ENCODE measurements around the gene RGL2.

Gene RGL2

DNA sequence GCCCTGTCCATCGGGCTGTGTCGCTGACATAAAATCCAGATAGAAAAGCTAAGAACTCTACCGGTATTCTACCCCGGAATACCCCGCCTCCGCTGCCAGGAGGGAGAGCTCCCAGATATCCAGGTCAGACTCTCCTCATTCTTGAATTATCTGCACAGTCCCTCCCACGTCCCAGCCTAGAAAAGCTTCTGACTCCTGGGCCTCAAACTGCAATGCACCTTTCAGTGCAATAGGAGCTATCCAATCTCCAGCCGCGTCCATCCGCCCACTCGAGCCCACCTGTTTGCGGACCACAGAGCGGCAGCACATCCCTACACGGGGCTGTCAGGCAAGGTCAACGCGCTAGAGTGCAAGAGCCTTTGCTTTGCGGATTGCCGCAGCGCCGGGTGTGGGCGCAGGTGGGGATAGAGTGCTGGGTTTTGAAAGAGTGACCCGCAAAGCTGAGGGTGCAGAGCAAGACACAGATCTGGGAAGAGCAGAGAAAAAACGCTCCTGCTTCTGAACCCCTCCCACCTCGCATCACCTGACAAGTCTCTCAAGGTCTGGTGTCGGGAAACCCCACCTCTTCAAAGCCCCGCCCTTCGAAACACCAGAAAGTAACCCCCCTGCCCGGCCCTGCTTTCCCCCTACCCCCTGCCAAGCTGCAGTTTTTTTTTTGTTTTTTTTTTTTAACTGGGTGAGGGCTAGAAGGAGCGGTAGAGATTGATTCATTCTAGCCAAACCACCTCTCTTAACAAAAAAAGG, 13.8 kb upstream of the RGL2 start:
- Mint-ChIP-seq H3K27me3 (no peaks in the 10 kb centered on the region), H3K9me3 (no peaks in the 10 kb centered on the region), H3K4me1 (peaks cover 65% of the 10 kb centered on the region), H3K4me3 (peak overlapping the region; percentile 95), H3K27ac (peak overlapping the region; percentile 97), H3K36me3 (ENCODE audit: low read depth) (peaks cover 29% of the 10 kb centered on the region)
- peak; percentile 79 for DNase-seq
- ATAC-seq = peak; percentile 34

DNA sequence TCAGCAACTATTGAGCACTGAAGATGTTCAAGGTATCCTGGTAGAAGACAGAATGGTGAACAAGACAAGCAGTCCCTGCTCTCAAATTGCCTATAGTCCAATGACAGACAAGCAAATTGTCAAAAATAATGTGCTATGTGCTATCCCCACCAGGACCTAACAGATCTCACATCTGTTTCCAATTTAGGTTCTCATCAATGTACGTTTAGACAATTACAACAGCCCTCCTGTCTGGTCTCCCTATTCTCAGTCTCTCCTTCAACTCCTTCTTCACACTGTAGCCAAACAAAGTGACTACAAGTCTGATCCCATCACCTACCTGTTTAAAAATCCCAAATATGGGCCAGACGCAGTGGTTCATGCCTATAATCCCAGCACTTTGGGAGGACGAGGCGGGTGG, 7.6 kb upstream of the RGL2 start:
- H3K36me3 Mint-ChIP-seq (ENCODE audit: low read depth) = peaks cover 51% of the 10 kb centered on the region
- no peaks in the 10 kb centered on the region for H3K27me3 Mint-ChIP-seq
- ATAC-seq (no peak), DNase-seq (no peak)
- H3K4me1 Mint-ChIP-seq = peaks cover 46% of the 10 kb centered on the region
- no peaks in the 10 kb centered on the region for H3K9me3 Mint-ChIP-seq
- peak overlapping the region; percentile 52 for H3K27ac Mint-ChIP-seq
- no peak overlapping the region for H3K4me3 Mint-ChIP-seq

DNA sequence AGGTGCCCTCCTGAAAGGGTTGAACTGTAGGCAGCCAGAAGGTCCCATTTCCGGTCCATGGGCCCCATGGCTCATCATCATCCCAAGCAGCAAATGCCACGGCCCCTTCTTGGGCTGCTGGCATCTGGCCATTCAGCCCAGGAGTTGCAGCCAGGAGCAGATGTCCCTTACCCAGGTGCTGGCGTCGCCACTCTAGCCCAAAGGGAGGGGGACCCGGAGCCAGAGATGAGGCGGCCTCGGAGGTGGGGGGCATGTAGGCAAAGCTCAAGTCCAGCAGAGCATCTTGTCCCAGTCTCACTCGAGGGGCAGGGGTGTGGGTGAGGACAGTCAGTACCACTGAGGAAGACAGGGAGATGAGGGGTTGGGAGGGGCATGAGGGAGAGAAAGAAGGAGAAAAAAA, 6.3 kb upstream of the RGL2 start:
- Mint-ChIP-seq H3K4me1 (peaks cover 51% of the 10 kb centered on the region), H3K27ac (peak overlapping the region; percentile 52)
- ATAC-seq = no peak

GRCh38 chr6:33304216-33304615, 5.5 kb upstream of the RGL2 start:
- Mint-ChIP-seq H3K4me3 (no peak overlapping the region), H3K27me3 (no peaks in the 10 kb centered on the region), H3K27ac (peak overlapping the region; percentile 87), H3K4me1 (peaks cover 58% of the 10 kb centered on the region), H3K36me3 (ENCODE audit: low read depth) (peaks cover 55% of the 10 kb centered on the region), H3K9me3 (no peaks in the 10 kb centered on the region)
- ATAC-seq = no peak
- no peak for DNase-seq

More for the DNA sequence above, 6.3 kb upstream of the RGL2 start:
- no peak overlapping the region for H3K4me3 Mint-ChIP-seq
- DNase-seq = no peak
- H3K36me3 Mint-ChIP-seq (ENCODE audit: low read depth) = peaks cover 51% of the 10 kb centered on the region
- no peaks in the 10 kb centered on the region for H3K27me3 Mint-ChIP-seq
- no peaks in the 10 kb centered on the region for H3K9me3 Mint-ChIP-seq

GRCh38 chr6:33301877-33302276, 3.1 kb upstream of the RGL2 start:
- Mint-ChIP-seq H3K9me3 (no peaks in the 10 kb centered on the region), H3K4me1 (peaks cover 54% of the 10 kb centered on the region), H3K36me3 (ENCODE audit: low read depth) (peaks cover 47% of the 10 kb centered on the region), H3K27ac (no peak overlapping the region), H3K4me3 (peak overlapping the region; percentile 3), H3K27me3 (no peaks in the 10 kb centered on the region)
- DNase-seq = no peak
- no peak for ATAC-seq

GRCh38 chr6:33299237-33299944, 649 bp upstream of the RGL2 start:
- Mint-ChIP-seq H3K27me3 (no peaks in the 10 kb centered on the region), H3K9me3 (no peaks in the 10 kb centered on the region), H3K27ac (peak overlapping the region; percentile 98), H3K4me1 (peaks cover 40% of the 10 kb centered on the region), H3K4me3 (peak overlapping the region; percentile 93), H3K36me3 (ENCODE audit: low read depth) (peaks cover 35% of the 10 kb centered on the region)
- peak; percentile 96 for DNase-seq
- ATAC-seq = peak; percentile 86

GRCh38 chr6:33297956-33298772, 578 bp downstream of the RGL2 start:
- no peaks in the 10 kb centered on the region for H3K9me3 Mint-ChIP-seq
- DNase-seq = peak; percentile 66
- ATAC-seq = peak; percentile 44
- peaks cover 33% of the 10 kb centered on the region for H3K4me1 Mint-ChIP-seq
- H3K36me3 Mint-ChIP-seq (ENCODE audit: low read depth) = peaks cover 29% of the 10 kb centered on the region
- no peaks in the 10 kb centered on the region for H3K27me3 Mint-ChIP-seq
- peak overlapping the region; percentile 93 for H3K4me3 Mint-ChIP-seq
- H3K27ac Mint-ChIP-seq = peak overlapping the region; percentile 98

DNA sequence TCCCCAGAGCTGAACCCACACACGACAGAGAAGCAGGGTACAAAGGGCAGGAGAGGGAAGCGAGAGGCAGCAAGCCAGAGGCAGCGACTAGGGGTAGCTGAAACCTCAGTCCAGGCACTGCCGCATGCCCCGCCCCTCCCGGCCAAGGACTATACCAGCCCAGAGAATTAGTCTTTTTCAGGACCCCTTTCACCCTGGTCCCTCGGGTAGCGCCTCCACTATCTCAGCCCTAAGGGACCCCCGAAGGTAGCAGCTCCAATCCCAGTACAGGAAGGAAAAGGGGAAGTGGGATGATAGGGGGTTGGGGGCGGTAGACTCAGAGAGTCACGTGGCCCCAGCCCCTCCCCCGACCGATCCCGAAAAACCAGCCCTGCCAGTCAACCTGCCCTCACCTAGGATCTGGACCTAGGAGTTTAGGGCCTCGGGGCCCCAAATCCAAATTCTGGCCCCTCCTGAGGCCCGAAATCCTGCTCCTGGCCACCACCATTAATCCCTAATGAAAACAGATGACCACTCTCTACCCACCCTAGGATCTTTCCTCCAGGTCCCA, 1.3 kb downstream of the RGL2 start:
- H3K36me3 Mint-ChIP-seq (ENCODE audit: low read depth) = peaks cover 30% of the 10 kb centered on the region
- ATAC-seq (no peak), DNase-seq (no peak)
- no peaks in the 10 kb centered on the region for H3K9me3 Mint-ChIP-seq
- no peaks in the 10 kb centered on the region for H3K27me3 Mint-ChIP-seq
- peak overlapping the region; percentile 59 for H3K27ac Mint-ChIP-seq
- H3K4me3 Mint-ChIP-seq = peak overlapping the region; percentile 93
- peaks cover 34% of the 10 kb centered on the region for H3K4me1 Mint-ChIP-seq

GRCh38 chr6:33296797-33297405, 1.8 kb downstream of the RGL2 start:
- peak overlapping the region; percentile 59 for H3K27ac Mint-ChIP-seq
- H3K4me1 Mint-ChIP-seq = peaks cover 36% of the 10 kb centered on the region
- peaks cover 24% of the 10 kb centered on the region for H3K36me3 Mint-ChIP-seq (ENCODE audit: low read depth)

DNA sequence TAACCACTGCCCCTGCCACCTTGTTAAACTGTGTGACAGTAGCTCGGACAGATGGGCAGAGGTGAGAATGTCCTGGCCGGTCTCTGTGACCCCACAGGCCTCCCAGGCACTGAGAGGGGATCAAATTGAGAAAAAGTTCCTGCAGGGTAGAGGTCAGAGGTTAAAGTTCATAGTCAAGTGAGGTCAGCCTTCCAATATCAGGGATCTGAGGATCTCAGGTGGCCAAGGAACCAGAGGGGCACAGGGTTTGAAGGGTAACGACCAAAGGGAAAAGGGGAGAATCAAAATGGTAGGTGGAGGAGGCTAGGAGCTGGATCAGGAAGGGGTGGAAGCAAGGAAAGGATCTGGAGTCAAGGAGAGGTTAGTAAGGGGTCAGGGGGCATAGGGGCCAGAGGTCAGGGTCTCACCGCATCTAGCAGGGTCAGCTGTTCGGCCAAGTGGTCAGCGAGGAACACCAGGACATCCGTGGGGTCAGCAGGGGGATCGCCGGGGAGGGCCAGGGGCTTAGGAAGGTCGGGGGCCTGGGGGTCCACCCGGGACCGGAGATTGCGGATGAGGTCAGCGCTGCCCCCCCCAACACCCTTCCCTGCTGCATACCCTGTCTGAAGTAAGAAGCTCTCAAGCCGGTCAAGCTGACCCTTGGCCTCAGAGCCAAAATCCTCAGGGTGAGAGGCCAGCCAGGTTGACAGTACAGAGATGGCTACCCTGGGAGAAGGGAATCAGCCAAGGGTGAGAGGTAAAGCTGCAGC, 2.9 kb downstream of the RGL2 start:
- no peak for ATAC-seq
- Mint-ChIP-seq H3K9me3 (no peaks in the 10 kb centered on the region), H3K4me3 (peak overlapping the region; percentile 25), H3K4me1 (peaks cover 37% of the 10 kb centered on the region), H3K27me3 (no peaks in the 10 kb centered on the region), H3K27ac (peak overlapping the region; percentile 10), H3K36me3 (ENCODE audit: low read depth) (peaks cover 22% of the 10 kb centered on the region)
- DNase-seq = no peak

More at GRCh38 chr6:33296797-33297405, 1.8 kb downstream of the RGL2 start:
- ATAC-seq = no peak
- DNase-seq = no peak
- H3K4me3 Mint-ChIP-seq = peak overlapping the region; percentile 93
- no peaks in the 10 kb centered on the region for H3K9me3 Mint-ChIP-seq
- H3K27me3 Mint-ChIP-seq = no peaks in the 10 kb centered on the region

GRCh38 chr6:33294086-33294823, 4.5 kb downstream of the RGL2 start:
- no peaks in the 10 kb centered on the region for H3K27me3 Mint-ChIP-seq
- H3K9me3 Mint-ChIP-seq = no peaks in the 10 kb centered on the region
- no peak overlapping the region for H3K27ac Mint-ChIP-seq
- peaks cover 25% of the 10 kb centered on the region for H3K36me3 Mint-ChIP-seq (ENCODE audit: low read depth)
- H3K4me3 Mint-ChIP-seq = no peak overlapping the region
- DNase-seq = no peak
- H3K4me1 Mint-ChIP-seq = peaks cover 36% of the 10 kb centered on the region
- ATAC-seq = no peak

DNA sequence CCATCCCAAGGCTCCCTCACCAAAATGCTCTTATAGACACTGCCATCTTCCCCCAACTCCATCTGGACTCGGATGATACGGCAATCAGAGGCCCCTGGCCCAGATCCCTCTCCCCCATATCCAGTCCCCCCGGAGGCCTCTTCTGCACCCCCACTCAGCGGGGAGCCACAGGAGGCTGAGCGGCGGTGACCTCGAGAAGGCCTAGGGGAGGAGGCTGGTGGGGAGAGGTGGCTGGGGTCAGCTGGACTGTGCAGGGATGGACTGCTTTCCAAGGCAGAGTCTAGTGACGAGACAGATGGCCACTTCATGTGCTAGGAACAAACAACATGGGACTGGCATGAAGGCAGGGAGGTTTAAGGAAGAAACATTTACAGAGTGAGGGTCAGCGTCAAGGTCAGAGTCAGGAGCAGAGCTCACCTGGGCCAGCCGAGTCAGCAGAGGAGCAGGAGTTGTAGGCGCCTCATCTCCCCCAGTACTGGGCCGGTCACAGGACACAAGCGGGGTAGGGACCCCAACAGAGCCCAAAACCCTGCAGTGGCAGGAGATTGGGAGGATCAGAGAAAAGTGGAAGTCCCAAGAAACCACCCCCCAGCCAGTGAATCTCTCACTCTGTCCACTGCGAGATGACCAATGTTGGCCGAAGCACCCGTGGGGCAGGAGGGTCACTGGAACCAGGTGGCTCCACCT, 5.6 kb downstream of the RGL2 start:
- Mint-ChIP-seq H3K4me1 (peaks cover 38% of the 10 kb centered on the region), H3K4me3 (no peak overlapping the region), H3K9me3 (no peaks in the 10 kb centered on the region), H3K27me3 (no peaks in the 10 kb centered on the region), H3K27ac (no peak overlapping the region), H3K36me3 (ENCODE audit: low read depth) (peaks cover 26% of the 10 kb centered on the region)
- DNase-seq = no peak
- ATAC-seq = no peak

All from activated naive CD8-positive, alpha-beta T cell treated with anti-CD3 and anti-CD28 coated beads, Interleukin-2, amount 50 U/mL, for 24 hours (primary cell).